H1 (cell line): Measurements from ENCODE around the gene CYP4A22. TPM values are rescaled to one million over a fixed set of nuclear protein-coding genes. Genes with fewer than 3 reads are reported as not detected.

ENCODE experiments used
- ATF3 ChIP-seq: IDR thresholded peaks from 2 replicates; pipeline ENCODE4 v1.6.1; 2011; ENCODE audit warnings: low read depth, mild to moderate bottlenecking, low read length; ENCODE audit not compliant: insufficient read depth
- CHD7 ChIP-seq: fragments of 300-600 bp; sonication (generic); IDR thresholded peaks from 2 replicates; pipeline ENCODE4 v1.7.1; 2012; ENCODE audit warnings: low read length, moderate library complexity, mild to moderate bottlenecking, inconsistent platforms; ENCODE audit not compliant: insufficient replicate concordance
- CREB1 ChIP-seq: IDR thresholded peaks from 2 replicates; pipeline ENCODE4 v1.6.1; 2012; ENCODE audit warnings: inconsistent platforms
- EZH2 ChIP-seq: fragments of 200-600 bp; sonication (generic); IDR thresholded peaks from 2 replicates; pipeline ENCODE4 v1.7.1; 2012; ENCODE audit warnings: low read depth, mild to moderate bottlenecking, moderate library complexity, low read length, inconsistent platforms; ENCODE audit not compliant: severe bottlenecking
- KDM1A ChIP-seq: fragments of 200-600, 300-600 bp; sonication (generic); IDR thresholded peaks from 2 replicates; pipeline ENCODE4 v1.7.1; 2016; ENCODE audit warnings: mild to moderate bottlenecking, low read length, borderline replicate concordance
- KDM4A ChIP-seq: IDR thresholded peaks from one replicate; pipeline ENCODE4 v1.7.1; 2012; ENCODE audit warnings: low read depth, mild to moderate bottlenecking, moderate library complexity, low read length, inconsistent platforms; ENCODE audit not compliant: severe bottlenecking
- POU5F1 ChIP-seq: IDR thresholded peaks from 2 replicates; pipeline ENCODE4 v1.6.1; 2011; ENCODE audit warnings: low read depth, mild to moderate bottlenecking, low read length, moderate library complexity
- RXRA ChIP-seq: IDR thresholded peaks from 2 replicates; pipeline ENCODE4 v1.6.1; 2011; ENCODE audit warnings: low read depth, mild to moderate bottlenecking, low read length, moderate library complexity; ENCODE audit not compliant: insufficient read depth
- SIRT6 ChIP-seq: IDR thresholded peaks from one replicate; pipeline ENCODE4 v1.7.1; 2012; ENCODE audit warnings: low read length, inconsistent platforms
- SP2 ChIP-seq: IDR thresholded peaks from 2 replicates; pipeline ENCODE4 v1.6.1; 2012; ENCODE audit warnings: mild to moderate bottlenecking, low read length, inconsistent platforms
- SP4 ChIP-seq: IDR thresholded peaks from 2 replicates; pipeline ENCODE4 v1.6.1; 2012; ENCODE audit warnings: low read length, inconsistent platforms
- SUZ12 ChIP-seq: fragments of 200-600 bp; sonication (generic); IDR thresholded peaks from 2 replicates; pipeline ENCODE4 v1.6.1; 2012; ENCODE audit warnings: mild to moderate bottlenecking, inconsistent platforms, low read length, moderate library complexity, mixed read lengths
- polyA plus RNA-seq, 7 experiments: library from polyadenylated mRNA; depleted of rRNA in 3 of 7; stranded (reverse) in 5 of 7; unstranded in 2 of 7; fragments of >200 nt in 5 of 7; fragments of 200-250 nt in 2 of 7; gene quantifications; 1 replicate in 5 of 7; 2 replicates in 1 of 7; 4 replicates in 1 of 7; pipeline versions ENCODE4 v1.2.1 to v1.2.3, GENCODE V29; 2011 to 2013; ENCODE audit warnings: missing spikeins in 2 of 7, mixed read lengths in 2 of 7
- total RNA-seq: library from RNA; stranded (reverse); fragmentation: NEBNext Ultra II Directional; extraction: Animal tissue kit (Norgen Biotek cat#: 25700); gene quantifications from 2 replicates; pipeline ENCODE4 v1.2.1, GENCODE V29; 2021

The CYP4A22 gene
- total and polyA plus RNA-seq, 2 of the 8 experiments (the other 6 are each of a cell fraction or from before 2014, with no cell fraction given) = not detected

GRCh38 chr1:47180603-47181094 is 43.4 kb downstream of the CYP4A22 start (continued):
- TF ChIP-seq CHD7 (no peak), POU5F1 (no peak), ATF3 (no peak), KDM4A (no peak), KDM1A (no peak), SP2 (no peak), RXRA (no peak), CREB1 (no peak), SIRT6 (no peak), EZH2 (no peak), SP4 (no peak), SUZ12 (no peak)
